Activated CD8-positive, alpha-beta memory T cell treated with anti-CD3 and anti-CD28 coated beads, Interleukin-2, amount 50 U/mL, for 1 hour (primary cell): Measurements from ENCODE around the gene VWC2L.

ENCODE experiments used
- DNase-seq: peaks from one replicate; pipeline ENCODE4 v3.0.0-alpha.2; 2020; ENCODE audit errors: extremely low read depth

Gene VWC2L

GRCh38 chr2:214410918-214411554 lies at the start of gene VWC2L:
TSS of gene VWC2L (plus strand) at chr2:214411054. CDS start at chr2:214414194, 3,140 bp downstream.
- DNase-seq = no peak

- DNase-seq = no peak
Measured at GRCh38 chr2:214361116-214361515, 49.7 kb upstream of the VWC2L start.

DNA sequence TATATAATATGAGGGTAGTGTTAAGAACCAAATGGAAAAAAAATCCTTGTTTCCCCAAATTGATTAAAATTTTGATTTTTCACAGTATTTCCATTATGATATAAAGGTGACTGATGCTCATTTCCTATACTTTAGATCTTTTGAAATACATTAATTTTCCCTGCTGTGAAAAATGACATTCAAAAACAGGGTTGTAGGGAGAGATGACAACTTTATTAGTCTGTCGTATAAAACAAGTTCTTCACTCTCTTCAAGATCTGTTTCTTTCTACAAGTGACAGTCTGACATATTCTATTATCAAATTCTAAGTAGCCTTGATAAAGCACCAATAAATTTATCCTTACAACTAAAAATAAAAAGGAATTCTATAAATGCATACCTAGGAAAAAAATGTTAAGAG lies 45.3 kb upstream of the VWC2L start:
- no peak for DNase-seq

- no peak for DNase-seq
Measured at GRCh38 chr2:214367171-214367570, 43.7 kb upstream of the VWC2L start.

DNA sequence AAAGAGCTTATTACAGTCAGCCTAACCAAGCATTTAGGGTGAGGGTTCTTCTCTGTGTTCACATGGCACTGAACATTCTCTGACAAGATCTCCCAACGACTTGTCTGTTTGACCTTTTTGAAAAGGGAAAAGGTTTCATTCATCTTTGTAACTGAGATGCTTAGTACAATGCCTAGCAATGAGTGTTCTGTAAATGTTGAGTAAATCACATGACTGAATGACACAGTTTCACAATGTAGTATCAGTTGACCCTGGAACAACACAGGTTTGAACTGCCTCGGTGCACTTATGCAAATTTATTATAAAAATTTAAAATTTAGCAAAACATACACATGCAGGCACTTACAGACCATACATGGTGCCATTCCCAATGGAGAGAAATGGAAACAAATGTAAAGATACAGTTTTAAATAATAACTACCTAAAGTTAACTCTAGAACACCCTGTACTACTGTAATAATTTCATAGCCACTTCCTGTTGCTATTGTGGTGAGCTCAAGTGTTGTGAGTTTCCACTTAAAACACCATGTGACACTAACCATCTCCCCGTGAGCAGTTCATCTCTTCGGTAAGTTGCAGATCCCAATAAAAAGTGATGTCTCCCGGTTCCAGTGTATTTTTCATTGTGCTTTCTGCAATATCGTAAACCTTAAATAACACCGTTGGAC lies 34.1 kb upstream of the VWC2L start:
- DNase-seq = no peak

DNA sequence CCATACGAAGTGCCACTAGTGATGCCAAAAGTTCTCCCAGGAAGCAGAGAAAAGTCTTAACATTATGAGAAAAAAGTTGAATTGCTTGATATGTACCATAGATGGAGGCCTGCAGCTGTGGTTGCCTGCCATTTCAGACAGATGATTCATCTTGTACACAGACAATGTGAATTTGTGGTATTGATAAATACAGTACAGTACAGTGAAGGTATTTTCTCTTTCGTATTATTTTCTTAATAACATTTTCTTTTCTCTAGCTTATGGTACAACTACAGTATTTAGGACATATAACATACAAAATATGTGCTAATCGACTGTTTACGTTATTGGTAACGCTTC lies 33.6 kb upstream of the VWC2L start:
- no peak for DNase-seq

DNA sequence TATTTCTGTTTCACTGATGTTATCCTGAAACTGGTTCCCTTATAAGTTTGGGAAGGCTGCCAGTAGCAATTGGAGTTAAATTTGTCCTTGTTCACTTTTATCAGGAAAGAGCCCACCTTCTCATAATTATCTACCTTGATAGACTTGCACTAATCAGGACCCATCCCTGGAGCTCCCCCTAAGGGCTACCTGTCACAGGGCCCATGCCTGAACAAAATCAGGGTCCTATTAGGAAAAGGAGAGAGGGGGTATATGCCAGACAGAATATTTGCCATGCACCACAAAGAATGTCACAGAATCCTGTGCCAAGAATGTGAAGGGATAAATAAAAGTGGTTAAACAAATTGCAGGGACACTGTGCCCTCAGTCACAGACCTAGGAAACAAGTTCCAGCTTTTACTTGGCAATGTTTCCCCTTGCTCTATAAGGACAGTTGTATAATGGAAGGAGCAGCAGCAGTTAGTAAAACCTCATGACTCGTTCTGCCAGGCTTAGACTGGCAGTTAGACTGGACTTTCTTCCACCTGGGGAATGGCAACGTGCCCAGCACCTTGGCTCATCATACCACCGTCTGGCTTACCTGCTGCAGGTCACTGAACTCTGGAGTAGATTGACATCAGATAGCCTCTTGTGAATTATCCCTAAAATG lies 32.3 kb upstream of the VWC2L start:
- no peak for DNase-seq

GRCh38 chr2:214379227-214379626 lies 31.6 kb upstream of the VWC2L start:
- no peak for DNase-seq

- no peak for DNase-seq
Measured at GRCh38 chr2:214380681-214381080, 30.2 kb upstream of the VWC2L start.

- no peak for DNase-seq
Measured at GRCh38 chr2:214382229-214382628, 28.6 kb upstream of the VWC2L start.

- DNase-seq = no peak
Measured at GRCh38 chr2:214386720-214387119, 24.1 kb upstream of the VWC2L start.

GRCh38 chr2:214389334-214389733 lies 21.5 kb upstream of the VWC2L start:
- DNase-seq = no peak

DNA sequence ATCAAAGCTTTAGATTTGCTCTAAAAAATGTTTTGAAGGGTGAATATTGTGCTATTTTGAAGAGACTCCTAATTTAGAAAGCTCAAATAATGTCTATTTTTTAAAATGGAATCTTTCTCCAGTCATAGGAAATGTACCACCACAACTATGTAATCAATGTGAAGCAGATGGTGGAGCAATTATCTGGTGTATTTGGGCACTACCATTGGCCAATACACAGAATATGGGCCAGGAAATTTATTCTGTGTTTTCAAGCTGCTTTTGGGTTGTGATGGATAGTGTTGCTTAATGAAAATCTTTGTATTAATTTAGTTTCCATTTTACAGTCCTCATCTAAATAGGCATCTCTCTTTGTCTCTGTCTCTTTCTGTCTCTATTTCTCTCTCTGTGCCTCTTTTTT lies 17.1 kb upstream of the VWC2L start:
- no peak for DNase-seq

DNA sequence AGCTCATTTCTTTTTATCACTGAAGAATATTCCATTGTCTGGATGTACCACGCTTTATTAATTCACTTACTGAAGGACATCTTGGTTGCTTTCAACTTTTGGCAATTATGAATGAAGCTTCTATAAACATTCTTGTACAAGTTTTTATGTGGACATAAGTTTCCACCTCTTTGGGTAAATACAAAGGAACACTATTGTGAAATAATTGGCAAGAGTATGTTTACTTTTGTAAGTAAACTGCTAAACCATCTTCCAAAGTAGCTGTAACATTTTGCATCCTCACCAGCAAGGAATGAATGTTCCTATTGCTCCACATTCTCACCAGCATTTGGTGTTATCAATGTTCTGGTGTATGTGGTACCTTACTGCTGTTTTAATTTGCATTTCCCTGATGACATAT lies 15.8 kb upstream of the VWC2L start:
- DNase-seq = no peak

- DNase-seq = no peak
Measured at GRCh38 chr2:214401580-214401979, 9.3 kb upstream of the VWC2L start.

DNA sequence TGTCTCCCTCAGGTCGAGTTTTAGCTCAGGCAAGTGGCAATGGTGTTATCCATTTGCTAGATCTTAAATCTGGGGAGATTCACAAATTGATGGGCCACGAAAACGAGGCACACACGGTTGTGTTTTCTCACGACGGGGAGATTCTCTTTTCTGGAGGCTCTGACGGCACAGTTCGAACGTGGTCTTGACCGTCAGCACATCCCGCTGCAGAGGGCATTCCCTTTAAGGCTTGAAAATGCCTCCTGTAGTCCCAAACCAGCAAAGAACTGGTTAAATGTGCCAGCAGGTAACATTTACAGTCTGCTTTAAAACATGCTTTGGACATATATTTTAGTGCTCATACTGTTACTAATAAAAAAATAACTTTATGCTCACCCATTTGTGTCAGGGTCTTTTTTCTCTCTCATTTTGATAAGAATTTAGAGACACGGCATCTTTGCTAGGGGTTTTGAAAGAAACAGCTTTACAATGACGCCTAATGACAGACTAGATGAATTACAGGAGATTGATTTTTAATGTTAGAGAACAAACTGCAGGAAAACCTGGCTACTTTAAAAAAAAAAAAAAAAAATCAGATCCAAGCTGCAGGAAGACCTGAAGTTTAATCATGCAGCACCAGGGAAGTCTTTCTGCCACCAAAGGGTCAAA lies 602 bp upstream of the VWC2L start:
- DNase-seq = no peak

DNA sequence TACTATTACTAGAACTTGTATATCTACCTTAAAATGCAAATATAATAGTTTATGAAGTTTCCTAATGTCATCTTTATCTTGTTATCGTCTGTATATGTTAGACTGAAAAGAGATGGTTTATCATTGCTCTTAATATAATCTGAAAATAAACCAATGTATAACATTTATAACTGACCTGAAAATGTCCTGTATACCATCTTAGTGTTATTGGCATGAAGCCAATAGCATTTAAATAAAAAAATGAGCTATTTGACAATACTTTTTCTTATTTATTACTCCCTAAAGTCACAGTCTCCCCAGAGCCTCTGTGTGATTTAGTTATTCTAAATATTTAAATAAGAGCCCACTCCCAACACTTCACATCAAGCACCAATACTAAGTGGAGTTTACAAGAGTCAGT lies 1.8 kb downstream of the VWC2L start:
- no peak for DNase-seq

DNA sequence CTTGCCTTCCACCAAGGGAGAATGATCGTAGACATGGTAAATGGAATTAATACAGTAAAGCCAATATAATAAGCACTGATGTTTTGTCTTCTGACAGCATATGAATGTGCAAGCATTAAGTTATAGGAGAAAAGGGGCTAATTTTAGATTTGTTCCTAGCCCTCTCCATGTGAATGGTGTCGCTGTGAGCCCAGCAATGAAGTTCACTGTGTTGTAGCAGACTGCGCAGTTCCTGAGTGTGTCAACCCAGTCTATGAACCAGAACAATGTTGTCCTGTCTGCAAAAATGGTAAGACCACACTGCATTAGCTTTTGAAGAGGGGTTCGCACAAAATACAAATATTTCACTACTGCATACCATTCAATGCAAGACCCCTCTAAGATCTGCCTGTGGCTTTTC lies 25.6 kb downstream of the VWC2L start:
- DNase-seq = no peak

- DNase-seq = no peak
Measured at GRCh38 chr2:214450118-214450894, 39.5 kb downstream of the VWC2L start.

GRCh38 chr2:214451516-214452275 lies 40.8 kb downstream of the VWC2L start:
- DNase-seq = no peak

GRCh38 chr2:214465363-214466146 lies 54.7 kb downstream of the VWC2L start:
- no peak for DNase-seq
